Ectodermal cell (in vitro differentiated cells): ENCODE measurements around the gene AGAP9.
"Not testable (repeated sequence)": the region's sequence is repeated elsewhere in the genome, so short reads cannot be mapped to it uniquely, and the experiment has no call there.

Source experiments
- H3K27ac ChIP-seq: 2 replicates; pipeline ENCODE4 v1.7.0; 2013; ENCODE audit warnings: mild to moderate bottlenecking, low read depth, low read length; ENCODE audit not compliant: insufficient read depth, poor library complexity, severe bottlenecking
- H3K27me3 ChIP-seq: 2 replicates; pipeline ENCODE4 v1.7.0; 2013; ENCODE audit warnings: mild to moderate bottlenecking, low read length; ENCODE audit not compliant: insufficient read depth, control insufficient read depth, poor library complexity, severe bottlenecking
- H3K36me3 ChIP-seq: one replicate; pipeline ENCODE4 v1.7.0; 2013; ENCODE audit warnings: low read length; ENCODE audit not compliant: control insufficient read depth, insufficient read depth
- H3K4me1 ChIP-seq: one replicate; pipeline ENCODE4 v1.7.0; 2013; ENCODE audit warnings: low read length; ENCODE audit not compliant: control insufficient read depth, insufficient read depth
- H3K4me3 ChIP-seq: 2 replicates; pipeline ENCODE4 v1.7.0; 2013; ENCODE audit warnings: low read depth, low read length, control low read depth; ENCODE audit not compliant: insufficient read depth
- H3K9me3 ChIP-seq: 2 replicates; pipeline ENCODE4 v1.7.0; 2013; ENCODE audit warnings: mild to moderate bottlenecking, low read length, moderate library complexity; ENCODE audit not compliant: control insufficient read depth
- WGBS, 2 experiments: methylation state at CpG; one replicate each; pipeline ENCODE4 v1.1.7; 2013; ENCODE audit warnings: missing lambda C conversion rate in 2 of 2; 5-methylcytosine and 5-hydroxymethylcytosine counted together

AGAP9 gene

GRCh38 chr10:47457826-47458225 lies 65.6 kb downstream of the AGAP9 start:
- H3K4me1 ChIP-seq: peaks cover 4% of the 10 kb centered on the region
- H3K36me3 ChIP-seq: no peaks in the 10 kb centered on the region
- H3K27ac ChIP-seq: no peak overlapping the region
- no peaks in the 10 kb centered on the region for H3K27me3 ChIP-seq
- 88 to 95% methylated on average over 1 of the region's 1 CpG for WGBS, 2 experiments
- no peak overlapping the region for H3K4me3 ChIP-seq
- no peaks in the 10 kb centered on the region for H3K9me3 ChIP-seq

GRCh38 chr10:47457528-47457820 lies 66.0 kb downstream of the AGAP9 start:
- Histone ChIP-seq H3K4me3 (no peak overlapping the region), H3K27ac (no peak overlapping the region), H3K27me3 (no peaks in the 10 kb centered on the region), H3K36me3 (no peaks in the 10 kb centered on the region), H3K9me3 (no peaks in the 10 kb centered on the region), H3K4me1 (peaks cover 4% of the 10 kb centered on the region)
- WGBS, 2 experiments: 90 to 95% methylated on average over 1 of the region's 1 CpG

GRCh38 chr10:47456794-47457527 lies 66.5 kb downstream of the AGAP9 start:
- Histone ChIP-seq H3K36me3 (no peaks in the 10 kb centered on the region), H3K4me1 (peaks cover 4% of the 10 kb centered on the region), H3K27ac (no peak overlapping the region), H3K27me3 (no peaks in the 10 kb centered on the region), H3K4me3 (no peak overlapping the region), H3K9me3 (no peaks in the 10 kb centered on the region)
- WGBS, 2 experiments: 91 to 94% methylated on average over 6 of the region's 6 CpGs

- no peaks in the 10 kb centered on the region for H3K36me3 ChIP-seq
- H3K4me3 ChIP-seq: no peak overlapping the region
- no peak overlapping the region for H3K27ac ChIP-seq
- no peaks in the 10 kb centered on the region for H3K27me3 ChIP-seq
- no peaks in the 10 kb centered on the region for H3K9me3 ChIP-seq
- peaks cover 4% of the 10 kb centered on the region for H3K4me1 ChIP-seq
- 89 to 92% methylated on average over 8 of the region's 8 CpGs for WGBS, 2 experiments
These were observed 67.2 kb downstream of the AGAP9 start for GRCh38 chr10:47456079-47456785.

- H3K4me1 ChIP-seq, H3K4me3 ChIP-seq, H3K9me3 ChIP-seq, H3K27ac ChIP-seq, H3K36me3 ChIP-seq, H3K27me3 ChIP-seq: not testable (repeated sequence)
- 70 to 76% methylated on average over 8 to 9 of the region's 9 CpGs for WGBS, 2 experiments
These were observed 67.9 kb downstream of the AGAP9 start for GRCh38 chr10:47455350-47456078.

- Histone ChIP-seq H3K4me3 (no peak overlapping the region), H3K36me3 (no peaks in the 10 kb centered on the region), H3K4me1 (peaks cover 4% of the 10 kb centered on the region), H3K9me3 (no peaks in the 10 kb centered on the region), H3K27ac (no peak overlapping the region), H3K27me3 (no peaks in the 10 kb centered on the region)
- WGBS, 2 experiments: 95 to 98% methylated on average over 3 of the region's 3 CpGs
These were observed 68.7 kb downstream of the AGAP9 start for GRCh38 chr10:47454780-47455058.

- H3K4me3 ChIP-seq: no peak overlapping the region
- peaks cover 4% of the 10 kb centered on the region for H3K4me1 ChIP-seq
- H3K9me3 ChIP-seq: no peaks in the 10 kb centered on the region
- no peaks in the 10 kb centered on the region for H3K36me3 ChIP-seq
- H3K27me3 ChIP-seq: no peaks in the 10 kb centered on the region
- 89 to 91% methylated on average over 10 of the region's 10 CpGs for WGBS, 2 experiments
- H3K27ac ChIP-seq: no peak overlapping the region
These were observed 69.2 kb downstream of the AGAP9 start for GRCh38 chr10:47454008-47454779.

- no peak overlapping the region for H3K4me3 ChIP-seq
- H3K27me3 ChIP-seq: no peaks in the 10 kb centered on the region
- H3K9me3 ChIP-seq: no peaks in the 10 kb centered on the region
- H3K4me1 ChIP-seq: peaks cover 4% of the 10 kb centered on the region
- H3K36me3 ChIP-seq: no peaks in the 10 kb centered on the region
- no peak overlapping the region for H3K27ac ChIP-seq
- WGBS, 2 experiments: 82 to 96% methylated on average over 5 to 7 of the region's 7 CpGs
These were observed 70.1 kb downstream of the AGAP9 start for GRCh38 chr10:47453141-47454007.

- no peaks in the 10 kb centered on the region for H3K9me3 ChIP-seq
- H3K27ac ChIP-seq: no peak overlapping the region
- H3K4me3 ChIP-seq: no peak overlapping the region
- no peaks in the 10 kb centered on the region for H3K27me3 ChIP-seq
- 68 to 71% methylated on average over 11 of the region's 11 CpGs for WGBS, 2 experiments
- H3K4me1 ChIP-seq: peaks cover 4% of the 10 kb centered on the region
- H3K36me3 ChIP-seq: no peaks in the 10 kb centered on the region
These were observed 70.8 kb downstream of the AGAP9 start for GRCh38 chr10:47452495-47453140.
